HG03442 (cell line): ENCODE measurements around the gene SNX33.
"Not testable (repeated sequence)": the region's sequence is repeated elsewhere in the genome, so short reads cannot be mapped to it uniquely, and the experiment has no call there.

Experiments used
- ATAC-seq: cut with Tn5 transposase; IDR thresholded peaks from one replicate; pipeline ENCODE4 v1.9.1; 2021; ENCODE audit warnings: mild to moderate bottlenecking, moderate library complexity; ENCODE audit not compliant: unreplicated experiment

The SNX33 gene

GRCh38 chr15:75661100-75661755 lies 13.5 kb downstream of the SNX33 start:
- ATAC-seq = no peak

GRCh38 chr15:75661756-75662140 lies 14.0 kb downstream of the SNX33 start:
- no peak for ATAC-seq

- ATAC-seq = no peak
These were observed 15.3 kb downstream of the SNX33 start for GRCh38 chr15:75662823-75663519.

- no peak for ATAC-seq
These were observed 16.3 kb downstream of the SNX33 start for GRCh38 chr15:75663931-75664421.

GRCh38 chr15:75666823-75667501 lies 19.2 kb downstream of the SNX33 start:
- no peak for ATAC-seq

GRCh38 chr15:75669191-75669878 lies 21.6 kb downstream of the SNX33 start:
- ATAC-seq = no peak

- ATAC-seq = no peak
These were observed 22.1 kb downstream of the SNX33 start for GRCh38 chr15:75669879-75670212.

GRCh38 chr15:75671730-75672602 lies 24.3 kb downstream of the SNX33 start:
- no peak for ATAC-seq

GRCh38 chr15:75672646-75673425 lies 25.1 kb downstream of the SNX33 start:
- no peak for ATAC-seq

- no peak for ATAC-seq
These were observed 25.9 kb downstream of the SNX33 start for GRCh38 chr15:75673426-75674235.

- ATAC-seq = no peak
These were observed 26.7 kb downstream of the SNX33 start for GRCh38 chr15:75674366-75674765.

GRCh38 chr15:75675579-75676404 lies 28.1 kb downstream of the SNX33 start:
- ATAC-seq = no peak

- no peak for ATAC-seq
These were observed 29.2 kb downstream of the SNX33 start for GRCh38 chr15:75676688-75677464.

- ATAC-seq = no peak
These were observed 30.0 kb downstream of the SNX33 start for GRCh38 chr15:75677465-75678323.

- not testable (repeated sequence) for ATAC-seq
These were observed 30.6 kb downstream of the SNX33 start for GRCh38 chr15:75678324-75678690.

GRCh38 chr15:75680007-75680789 lies 32.5 kb downstream of the SNX33 start:
- ATAC-seq = no peak
